ENCODE results near the gene C20orf141.
"Not testable (repeated sequence)": the region's sequence is repeated elsewhere in the genome, so short reads cannot be mapped to it uniquely, and the experiment has no call there.

The C20orf141 gene

GRCh38 chr20:2799688-2800520 is 14.9 kb upstream of the C20orf141 start:
- DNase-seq (ENCODE audit: low spot score), result peak; percentile 56

GRCh38 chr20:2800521-2801285 is 14.1 kb upstream of the C20orf141 start, which contains the start of gene CPXM1:
Gene CPXM1 (minus strand): TSS chr20:2800627. CDS start chr20:2800572, 55 bp downstream.
- DNase-seq (ENCODE audit: low spot score), result peak; percentile 14

GRCh38 chr20:2801286-2801728 is 13.5 kb upstream of the C20orf141 start:
- DNase-seq (ENCODE audit: low spot score), result no peak

GRCh38 chr20:2804041-2804828 is 10.6 kb upstream of the C20orf141 start:
- no peak for DNase-seq (ENCODE audit: low spot score)

- DNase-seq (ENCODE audit: low spot score), result peak; percentile 43
These were observed 9.7 kb upstream of the C20orf141 start for GRCh38 chr20:2804852-2805688.

GRCh38 chr20:2805689-2806350 is 9.0 kb upstream of the C20orf141 start:
- DNase-seq (ENCODE audit: low spot score), result peak; percentile 17

GRCh38 chr20:2806351-2806701 is 8.5 kb upstream of the C20orf141 start:
- DNase-seq (ENCODE audit: low spot score), result peak; percentile 11

- DNase-seq (ENCODE audit: low spot score), result no peak
These were observed 7.8 kb upstream of the C20orf141 start for GRCh38 chr20:2807019-2807418.

GRCh38 chr20:2807929-2808328 is 6.9 kb upstream of the C20orf141 start:
- not testable (repeated sequence) for DNase-seq (ENCODE audit: low spot score)

GRCh38 chr20:2809690-2810089 is 5.1 kb upstream of the C20orf141 start:
- DNase-seq (ENCODE audit: low spot score), result no peak

- no peak for DNase-seq (ENCODE audit: low spot score)
These were observed 2.6 kb upstream of the C20orf141 start for GRCh38 chr20:2812189-2812588.

- DNase-seq (ENCODE audit: low spot score), result no peak
These were observed 711 bp upstream of the C20orf141 start for GRCh38 chr20:2814076-2814475.

GRCh38 chr20:2815242-2815900 is 584 bp downstream of the C20orf141 start:
- DNase-seq (ENCODE audit: low spot score), result no peak

- no peak for DNase-seq (ENCODE audit: low spot score)
These were observed 1.3 kb downstream of the C20orf141 start, which contains the start of gene TMEM239 for GRCh38 chr20:2816030-2816582. Gene TMEM239 (plus strand): TSS chr20:2816364. CDS start chr20:2816555, 191 bp downstream.

GRCh38 chr20:2816583-2817340 is 2.0 kb downstream of the C20orf141 start:
- DNase-seq (ENCODE audit: low spot score), result no peak

- DNase-seq (ENCODE audit: low spot score), result no peak
These were observed 2.5 kb downstream of the C20orf141 start for GRCh38 chr20:2817341-2817726.

GRCh38 chr20:2817891-2818595 is 3.3 kb downstream of the C20orf141 start:
- DNase-seq (ENCODE audit: low spot score), result no peak
